CD4-positive, alpha-beta T cell treated with Interleukin-15 for 1 hour (primary cell): ENCODE measurements around the gene INO80.

Source experiments
- DNase-seq: peaks from one replicate; pipeline ENCODE4 v3.0.0-alpha.2; 2020

The INO80 gene

DNA sequence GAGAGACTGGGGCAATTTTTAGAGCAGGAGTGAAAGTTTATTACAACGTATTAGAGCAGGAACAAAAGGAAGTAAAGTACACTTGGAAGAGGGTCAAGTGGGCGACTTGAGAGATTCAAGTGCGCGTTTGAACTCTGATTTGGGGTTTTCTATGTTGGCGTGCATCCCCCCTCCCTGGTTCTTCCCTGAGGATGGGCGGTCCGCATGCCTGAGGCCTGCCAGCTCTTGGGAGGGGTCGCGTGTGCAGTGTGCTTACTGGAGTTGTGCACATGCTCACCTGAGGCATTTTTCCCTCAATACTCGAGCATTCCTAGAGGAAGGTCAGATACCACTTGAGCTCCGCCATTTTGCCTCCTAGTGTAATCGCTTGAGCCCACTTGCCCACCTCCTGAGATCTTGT lies 173.2 kb downstream of the INO80 start:
- no peak for DNase-seq

DNA sequence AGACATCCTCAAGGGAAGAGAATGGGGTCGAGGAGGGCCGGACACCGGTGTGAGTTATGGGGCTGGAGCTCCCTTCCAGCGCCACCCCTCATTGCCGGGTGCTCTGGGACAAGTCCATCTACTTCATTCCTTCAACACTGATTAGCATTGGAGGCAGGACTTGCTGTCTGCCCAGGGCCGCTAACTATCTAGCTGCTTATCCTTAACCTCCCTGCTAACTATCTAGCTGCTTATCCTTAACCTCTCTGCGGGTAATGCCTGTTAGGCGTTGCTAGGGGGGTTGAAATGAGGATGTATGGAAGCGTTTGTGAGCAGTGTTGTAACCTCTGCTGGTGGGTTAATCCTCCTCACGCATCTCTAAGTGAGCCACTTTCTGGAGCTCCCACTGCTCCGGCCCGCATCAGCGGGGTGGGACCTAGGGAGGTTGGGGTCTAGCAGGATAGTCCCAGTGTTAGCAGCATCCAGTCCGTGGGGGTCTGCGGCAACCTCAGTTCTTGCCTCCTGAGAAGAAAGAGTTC lies 173.7 kb downstream of the INO80 start:
- no peak for DNase-seq

DNA sequence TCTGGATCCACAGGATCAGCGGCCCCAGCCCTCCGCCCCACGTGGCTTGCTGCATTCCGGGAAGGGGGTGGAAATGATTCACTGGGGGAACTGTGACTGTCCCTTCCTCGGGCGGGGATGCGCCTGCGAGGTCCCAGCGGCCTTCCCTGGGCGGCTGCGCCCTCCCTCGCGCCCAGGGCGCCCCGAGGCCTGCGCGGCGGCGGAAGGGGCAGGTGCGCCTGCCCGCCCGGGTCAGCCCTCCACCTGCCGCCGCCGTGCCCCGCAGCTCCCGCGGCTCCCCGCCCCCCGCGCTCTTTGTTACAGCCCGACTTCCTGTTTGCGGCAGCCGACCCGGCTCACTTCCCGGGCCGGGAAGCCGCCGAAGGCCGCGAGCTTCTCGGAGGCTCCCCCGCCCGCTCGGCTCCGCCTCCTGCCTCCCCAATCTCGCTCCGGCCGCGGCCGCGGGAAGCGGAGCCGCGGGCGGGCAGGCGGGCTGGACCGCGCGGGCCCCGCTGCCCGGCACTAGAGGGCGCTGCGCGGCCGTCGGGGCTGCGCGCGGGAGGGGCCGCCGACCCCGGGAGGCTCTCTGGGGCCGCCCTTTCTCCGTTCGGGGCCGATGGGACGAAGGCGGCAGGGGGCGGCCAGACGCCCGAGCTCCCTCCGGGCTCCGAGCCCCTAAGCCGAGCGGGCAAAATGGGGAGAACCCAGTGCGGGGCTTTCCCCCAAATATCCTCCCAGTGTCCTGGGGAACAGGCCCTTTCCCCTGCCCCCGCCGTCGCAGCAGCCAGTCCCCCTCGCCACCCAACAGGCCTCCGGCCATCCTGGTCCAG lies 174.3 kb downstream of the INO80 start:
- DNase-seq = peak; percentile 72

- no peak for DNase-seq
These were observed 175.0 kb downstream of the INO80 start for GRCh38 chr15:40941068-40941527.

DNA sequence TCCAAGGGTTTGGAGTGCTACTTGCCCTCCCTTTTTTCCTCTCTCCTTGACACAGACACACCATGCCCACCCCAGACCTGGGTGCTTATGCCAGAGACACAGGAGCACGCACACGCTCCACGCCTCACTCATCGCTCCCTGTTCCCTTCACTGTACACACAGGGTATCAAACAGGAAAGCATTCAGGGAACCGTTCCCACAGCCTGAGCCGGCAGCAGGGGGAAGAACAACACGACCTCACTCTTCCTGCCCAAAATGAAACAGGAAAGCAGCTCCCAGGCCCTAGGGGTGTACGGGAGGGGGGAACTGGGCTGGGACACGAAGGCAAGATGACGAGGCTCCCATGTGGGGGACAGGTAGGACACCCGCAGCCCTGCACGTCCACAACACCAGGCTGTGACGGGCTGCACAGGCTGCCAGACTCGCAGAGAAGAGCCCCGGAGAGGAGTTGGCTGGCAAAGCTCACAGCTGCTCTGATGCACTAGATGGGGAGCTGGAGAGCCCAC lies 175.7 kb downstream of the INO80 start:
- no peak for DNase-seq

DNA sequence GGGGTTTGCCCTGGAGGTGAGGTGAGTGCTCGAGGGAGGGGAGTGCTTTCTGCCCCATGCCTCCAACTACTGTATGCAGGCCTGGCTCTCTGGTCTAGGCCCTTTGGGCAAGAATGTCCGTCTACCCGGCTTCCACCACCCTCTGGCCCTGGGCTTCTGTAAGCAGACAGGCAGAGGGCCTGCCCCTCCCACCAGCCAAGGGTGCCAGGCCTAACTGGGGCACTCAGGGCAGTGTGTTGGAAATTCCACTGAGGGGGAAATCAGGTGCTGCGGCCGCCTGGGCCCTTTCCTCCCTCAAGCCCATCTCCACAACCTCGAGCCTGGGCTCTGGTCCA lies 177.6 kb downstream of the INO80 start:
- no peak for DNase-seq

DNA sequence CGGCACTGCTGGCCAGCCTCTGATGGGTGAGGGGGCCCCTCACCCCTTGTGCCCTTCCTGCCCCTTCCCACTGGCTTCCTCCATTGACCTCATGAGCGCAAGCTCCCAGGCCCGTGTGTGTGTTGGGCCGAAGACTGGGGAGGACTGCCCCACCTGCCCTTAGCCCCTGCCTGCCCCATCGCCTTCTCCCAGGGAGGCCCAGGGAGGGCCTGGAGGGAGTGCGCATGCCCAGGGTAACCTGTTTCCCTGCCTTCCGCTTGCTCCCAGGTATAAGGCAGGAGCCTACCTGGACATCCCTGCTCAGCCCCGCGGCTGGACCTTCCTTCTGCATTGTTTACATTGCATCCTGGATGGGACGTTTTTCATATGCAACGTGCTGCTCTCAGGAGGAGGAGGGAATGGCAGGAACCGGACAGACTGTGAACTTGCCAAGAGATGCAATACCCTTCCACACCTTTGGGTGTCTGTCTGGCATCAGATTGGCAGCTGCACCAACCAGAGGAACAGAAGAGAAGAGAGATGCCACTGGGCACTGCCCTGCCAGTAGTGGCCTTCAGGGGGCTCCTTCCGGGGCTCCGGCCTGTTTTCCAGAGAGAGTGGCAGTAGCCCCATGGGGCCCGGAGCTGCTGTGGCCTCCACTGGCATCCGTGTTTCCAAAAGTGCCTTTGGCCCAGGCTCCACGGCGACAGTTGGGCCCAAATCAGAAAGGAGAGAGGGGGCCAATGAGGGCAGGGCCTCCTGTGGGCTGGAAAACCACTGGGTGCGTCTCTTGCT lies 178.1 kb downstream of the INO80 start:
- no peak for DNase-seq

DNA sequence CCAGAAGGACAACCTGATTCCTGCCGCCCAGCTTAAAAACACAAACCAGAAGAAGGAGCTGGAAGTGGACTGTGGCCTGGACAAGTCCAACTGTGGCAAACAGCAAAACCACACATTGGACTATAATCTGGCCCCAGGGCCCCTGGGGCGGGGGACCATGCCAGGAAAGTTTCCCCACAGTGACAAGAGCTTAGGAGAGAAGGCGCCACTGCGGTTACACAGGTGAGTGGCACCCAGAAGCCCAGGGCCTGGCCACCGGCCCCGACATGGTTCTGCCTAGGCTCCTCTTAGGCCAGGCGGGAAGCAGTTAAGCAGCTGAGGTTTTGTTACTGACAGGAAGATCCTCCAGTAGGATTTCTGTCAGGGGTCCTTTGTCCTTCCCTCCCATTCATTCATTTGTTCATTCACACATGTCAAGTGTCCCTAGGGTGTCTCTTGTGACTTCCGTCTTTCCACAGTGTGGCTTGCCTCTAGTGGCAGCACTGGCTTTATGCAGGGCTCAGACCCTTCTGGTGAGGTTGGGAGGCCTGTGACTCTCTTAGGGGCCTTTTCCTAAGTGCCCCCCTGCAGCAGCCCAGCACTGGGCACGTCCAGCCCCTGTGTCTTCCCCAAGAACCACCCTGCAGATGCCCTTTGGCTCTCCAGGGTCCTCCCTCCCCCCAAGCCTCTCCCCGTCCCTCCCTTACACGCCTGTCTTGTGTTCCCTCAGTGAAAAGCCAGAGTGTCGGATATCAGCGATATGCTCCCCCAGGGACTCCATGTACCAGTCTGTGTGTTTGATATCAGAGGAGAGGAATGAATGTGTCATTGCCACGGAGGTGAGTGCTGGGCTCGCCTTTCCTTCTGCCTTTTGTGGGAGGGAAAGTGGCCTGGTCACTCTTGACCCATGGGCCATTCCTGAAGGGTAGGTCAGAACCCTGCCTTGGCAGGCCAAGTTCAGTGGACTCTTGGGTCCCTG lies 179.1 kb downstream of the INO80 start:
- no peak for DNase-seq

DNA sequence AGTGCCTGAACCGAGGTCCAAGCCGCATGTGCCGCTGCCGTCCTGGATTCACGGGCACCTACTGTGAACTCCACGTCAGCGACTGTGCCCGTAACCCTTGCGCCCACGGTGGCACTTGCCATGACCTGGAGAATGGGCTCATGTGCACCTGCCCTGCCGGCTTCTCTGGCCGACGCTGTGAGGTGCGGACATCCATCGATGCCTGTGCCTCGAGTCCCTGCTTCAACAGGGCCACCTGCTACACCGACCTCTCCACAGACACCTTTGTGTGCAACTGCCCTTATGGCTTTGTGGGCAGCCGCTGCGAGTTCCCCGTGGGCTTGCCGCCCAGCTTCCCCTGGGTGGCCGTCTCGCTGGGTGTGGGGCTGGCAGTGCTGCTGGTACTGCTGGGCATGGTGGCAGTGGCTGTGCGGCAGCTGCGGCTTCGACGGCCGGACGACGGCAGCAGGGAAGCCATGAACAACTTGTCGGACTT lies 179.8 kb downstream of the INO80 start:
- no peak for DNase-seq

GRCh38 chr15:40934457-40934856 lies 181.6 kb downstream of the INO80 start:
- no peak for DNase-seq

- no peak for DNase-seq
These were observed 182.6 kb downstream of the INO80 start for GRCh38 chr15:40933517-40933902.

DNA sequence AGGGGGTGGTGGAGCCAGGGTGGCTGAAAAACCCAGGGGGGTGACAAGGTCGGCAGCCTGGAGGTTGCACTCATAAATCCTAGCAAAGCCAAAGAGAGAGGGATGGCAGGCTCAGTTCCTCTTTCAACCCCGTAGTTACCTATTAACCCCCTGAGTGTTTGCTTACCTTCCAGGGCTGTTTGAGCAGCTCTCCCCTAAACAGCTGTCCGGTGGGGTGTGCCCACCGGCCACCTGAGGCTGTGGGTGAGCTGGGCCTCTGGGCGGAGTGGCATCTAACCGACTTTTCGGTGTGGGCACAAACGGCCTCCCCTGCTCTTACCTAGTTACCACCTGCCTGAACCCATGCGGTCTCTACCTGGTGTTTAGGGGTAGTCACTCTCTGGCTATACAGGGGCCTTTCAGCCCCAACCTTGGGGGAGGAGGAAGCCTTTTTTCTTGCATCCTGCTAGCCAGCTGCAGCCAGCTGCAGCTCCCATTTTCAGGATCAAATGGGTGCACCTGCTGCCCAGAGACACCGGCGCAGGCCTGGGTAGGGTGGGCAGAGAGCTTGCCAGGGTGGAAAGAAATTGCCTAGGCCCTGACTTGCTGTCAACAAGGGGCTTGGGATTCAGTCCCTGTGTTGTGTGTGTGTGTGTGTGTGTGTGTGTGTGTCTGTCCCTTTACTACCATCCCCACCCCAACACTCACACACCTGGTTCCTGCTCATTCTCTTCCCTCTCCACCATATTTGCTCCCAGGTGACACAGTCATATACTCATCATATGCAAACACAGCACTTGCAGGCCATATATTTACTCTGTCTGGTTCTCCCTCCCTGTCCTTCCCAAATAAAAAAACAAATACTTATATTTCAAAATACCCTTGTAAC lies 183.2 kb downstream of the INO80 start:
- no peak for DNase-seq

DNA sequence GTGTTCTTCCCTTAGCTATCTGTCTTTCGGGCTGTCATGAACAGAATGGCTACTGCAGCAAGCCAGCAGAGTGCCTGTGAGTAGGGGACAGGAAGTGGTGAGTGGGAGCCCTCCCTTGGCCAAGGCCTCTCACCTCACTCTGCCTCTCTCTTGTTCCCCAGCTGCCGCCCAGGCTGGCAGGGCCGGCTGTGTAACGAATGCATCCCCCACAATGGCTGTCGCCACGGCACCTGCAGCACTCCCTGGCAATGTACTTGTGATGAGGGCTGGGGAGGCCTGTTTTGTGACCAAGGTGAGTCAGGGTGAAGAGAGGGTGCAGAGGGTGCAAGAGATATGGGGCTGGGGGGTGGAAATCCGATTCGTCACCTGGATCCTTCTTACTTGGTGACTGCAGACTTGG lies 183.9 kb downstream of the INO80 start:
- DNase-seq = no peak

DNA sequence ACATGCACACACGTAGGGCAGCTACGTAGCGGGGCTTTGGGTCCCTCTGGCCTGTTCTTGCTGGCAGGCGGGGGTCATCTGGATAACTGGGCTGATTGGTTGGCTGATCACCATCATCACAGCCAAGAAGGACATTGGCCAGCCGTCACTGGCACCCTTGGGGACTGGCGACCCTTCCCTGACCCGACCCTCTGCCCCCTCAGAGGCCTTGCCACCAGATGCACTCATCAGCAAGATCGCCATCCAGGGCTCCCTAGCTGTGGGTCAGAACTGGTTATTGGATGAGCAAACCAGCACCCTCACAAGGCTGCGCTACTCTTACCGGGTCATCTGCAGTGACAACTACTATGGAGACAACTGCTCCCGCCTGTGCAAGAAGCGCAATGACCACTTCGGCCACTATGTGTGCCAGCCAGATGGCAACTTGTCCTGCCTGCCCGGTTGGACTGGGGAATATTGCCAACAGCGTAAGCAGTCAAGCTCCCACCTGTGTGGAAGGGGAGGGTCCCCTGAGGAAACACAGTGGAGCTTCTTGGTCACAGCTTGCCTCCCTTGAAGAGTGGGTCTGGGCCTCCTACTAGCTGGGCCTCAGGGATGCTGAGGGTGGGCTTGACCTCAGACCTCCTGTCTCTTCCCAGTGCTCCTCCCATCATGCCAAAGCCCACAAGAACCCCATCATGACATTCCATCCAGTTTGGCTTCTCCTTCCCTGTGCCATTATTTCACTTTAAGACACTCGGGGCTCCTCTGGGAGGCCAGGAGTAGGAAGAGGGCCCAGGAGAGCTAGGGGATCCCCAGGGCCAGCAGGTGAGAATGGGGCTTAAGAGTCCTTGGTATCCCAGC lies 184.6 kb downstream of the INO80 start:
- DNase-seq = no peak

- no peak for DNase-seq
These were observed 185.4 kb downstream of the INO80 start for GRCh38 chr15:40930430-40931299.

- DNase-seq = no peak
These were observed 186.2 kb downstream of the INO80 start for GRCh38 chr15:40929660-40930429.
